ENCODE results near the gene VWA1. TPM values are rescaled to one million over a fixed set of nuclear protein-coding genes. Genes with fewer than 3 reads are reported as not detected.

VWA1 gene
- polyA plus RNA-seq, 1 donor (not counting 4 experiments of a cell fraction or from before 2014, with no cell fraction given): 6.5 TPM

DNA sequence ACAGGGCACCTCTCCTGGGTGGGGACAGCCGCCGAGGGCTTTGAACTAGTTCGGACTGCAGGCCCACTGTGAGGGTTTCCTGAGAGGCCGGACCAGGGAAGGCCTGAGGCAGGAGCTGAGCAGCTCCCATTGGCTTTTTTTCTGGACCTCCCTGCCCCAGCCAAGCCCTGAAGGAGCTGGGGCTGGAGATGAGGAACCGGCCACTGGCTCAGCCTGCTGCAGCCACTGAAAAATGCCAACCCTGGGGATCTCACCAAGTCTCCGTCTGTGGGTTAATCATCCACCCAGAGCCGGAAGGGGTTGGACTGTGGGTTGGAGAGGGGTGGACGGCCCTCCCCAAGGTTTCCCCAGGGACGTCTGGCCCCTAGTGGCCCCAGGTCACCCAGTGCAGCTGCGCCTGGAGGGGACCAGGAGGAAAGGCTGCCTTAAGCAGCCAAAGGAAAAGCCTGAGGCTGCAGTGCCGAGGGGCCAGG is 2.5 kb downstream of the VWA1 start:
- dilution Hi-C loops (cut with MboI; ENCODE audit: extremely low pct_ligation_motif_present, low sequenced_read_pairs): no loop called here
- Histone ChIP-seq H3K36me3 (ENCODE audit: control insufficient read depth in 2 of 2, extremely low read depth in 1 of 2, insufficient read depth in 2 of 2, low read length in 2 of 2) (no peaks in the 10 kb centered on the region), H4K20me1 (ENCODE audit: control insufficient read depth, extremely low read depth, insufficient read depth, low read length) (peaks cover 2% of the 10 kb centered on the region), H3K9me1 (ENCODE audit: control insufficient read depth, extremely low read depth, insufficient read depth, low read length) (no peaks in the 10 kb centered on the region), H3K4me3 (ENCODE audit: control insufficient read depth in 2 of 3, extremely low read depth in 1 of 3, insufficient read depth in 2 of 3, low read depth in 1 of 3, low read length in 3 of 3) (no peak overlapping the region), H3K79me2 (ENCODE audit: control insufficient read depth, insufficient read depth, low read length) (no peaks in the 10 kb centered on the region), H3K4me1 (ENCODE audit: control insufficient read depth, extremely low read depth, insufficient read depth, low read length) (peaks cover 27% of the 10 kb centered on the region), H3K4me2 (ENCODE audit: control insufficient read depth, extremely low read depth, insufficient read depth, low read depth, low read length) (no peak overlapping the region), H3K27ac (ENCODE audit: control insufficient read depth, insufficient read depth, low read length) (no peak overlapping the region), H3K27me3 (ENCODE audit: control insufficient read depth, extremely low read depth, insufficient read depth, low read length) (no peaks in the 10 kb centered on the region), H3K9ac (ENCODE audit: control insufficient read depth, extremely low read depth, insufficient read depth, low read length) (no peak overlapping the region), H3K9me3 (ENCODE audit: control insufficient read depth, low read depth, low read length) (no peaks in the 10 kb centered on the region), H2AFZ (ENCODE audit: control insufficient read depth, low read length) (no peak overlapping the region)
- DNase-seq (ENCODE audit: low read depth, low spot score): no peak
- no peak for TF ChIP-seq EZH2 (IDR thresholded peaks at IDR 0.05; ENCODE audit: low read length)
- TF ChIP-seq, protein P1, sequence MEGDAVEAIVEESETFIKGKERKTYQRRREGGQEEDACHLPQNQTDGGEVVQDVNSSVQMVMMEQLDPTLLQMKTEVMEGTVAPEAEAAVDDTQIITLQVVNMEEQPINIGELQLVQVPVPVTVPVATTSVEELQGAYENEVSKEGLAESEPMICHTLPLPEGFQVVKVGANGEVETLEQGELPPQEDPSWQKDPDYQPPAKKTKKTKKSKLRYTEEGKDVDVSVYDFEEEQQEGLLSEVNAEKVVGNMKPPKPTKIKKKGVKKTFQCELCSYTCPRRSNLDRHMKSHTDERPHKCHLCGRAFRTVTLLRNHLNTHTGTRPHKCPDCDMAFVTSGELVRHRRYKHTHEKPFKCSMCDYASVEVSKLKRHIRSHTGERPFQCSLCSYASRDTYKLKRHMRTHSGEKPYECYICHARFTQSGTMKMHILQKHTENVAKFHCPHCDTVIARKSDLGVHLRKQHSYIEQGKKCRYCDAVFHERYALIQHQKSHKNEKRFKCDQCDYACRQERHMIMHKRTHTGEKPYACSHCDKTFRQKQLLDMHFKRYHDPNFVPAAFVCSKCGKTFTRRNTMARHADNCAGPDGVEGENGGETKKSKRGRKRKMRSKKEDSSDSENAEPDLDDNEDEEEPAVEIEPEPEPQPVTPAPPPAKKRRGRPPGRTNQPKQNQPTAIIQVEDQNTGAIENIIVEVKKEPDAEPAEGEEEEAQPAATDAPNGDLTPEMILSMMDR (optimal IDR thresholded peaks at IDR 0.05 in 1 of 3, IDR thresholded peaks at IDR 0.05 in 1 of 3, conservative IDR thresholded peaks at IDR 0.05 in 1 of 3; ENCODE audit: extremely low read depth in 1 of 3, insufficient read depth in 2 of 3, low read length in 3 of 3): no peak
- no peak for FAIRE-seq

DNA sequence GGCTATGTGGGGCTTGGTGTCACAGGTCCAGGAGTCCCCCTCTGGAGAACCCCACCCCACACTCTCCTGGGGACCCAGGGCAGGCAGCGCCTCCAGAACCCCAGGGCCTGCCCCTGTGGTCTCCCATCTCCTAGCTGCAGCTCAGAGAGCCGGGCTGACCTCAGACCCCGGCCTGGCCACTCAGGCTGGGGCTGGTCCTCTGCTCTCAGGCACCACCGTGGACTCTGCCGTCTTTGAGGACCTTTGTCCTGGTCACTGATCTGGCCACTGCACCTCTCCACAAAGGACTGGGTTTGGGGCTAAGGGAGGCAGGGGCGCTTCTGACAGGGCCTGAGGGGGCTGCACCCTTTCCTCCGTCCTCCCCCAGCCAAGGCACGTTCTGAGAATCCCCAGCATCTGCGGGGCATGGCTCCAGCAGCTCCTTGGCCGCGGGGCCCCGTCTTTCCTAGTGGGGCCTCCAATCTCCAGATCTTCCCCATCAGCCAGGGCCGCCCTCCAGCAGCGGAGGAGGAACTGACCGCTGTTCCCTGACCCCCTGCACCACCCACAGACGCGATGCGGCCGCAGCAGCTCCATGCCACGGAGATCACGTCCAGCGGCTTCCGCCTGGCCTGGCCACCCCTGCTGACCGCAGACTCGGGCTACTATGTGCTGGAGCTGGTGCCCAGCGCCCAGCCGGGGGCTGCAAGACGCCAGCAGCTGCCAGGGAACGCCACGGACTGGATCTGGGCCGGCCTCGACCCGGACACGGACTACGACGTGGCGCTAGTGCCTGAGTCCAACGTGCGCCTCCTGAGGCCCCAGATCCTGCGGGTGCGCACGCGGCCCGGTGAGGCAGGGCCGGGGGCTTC is 3.3 kb downstream of the VWA1 start:
- Histone ChIP-seq H3K4me2 (ENCODE audit: control insufficient read depth, extremely low read depth, insufficient read depth, low read depth, low read length) (no peak overlapping the region), H3K79me2 (ENCODE audit: control insufficient read depth, insufficient read depth, low read length) (no peaks in the 10 kb centered on the region), H3K27ac (ENCODE audit: control insufficient read depth, insufficient read depth, low read length) (no peak overlapping the region), H3K4me1 (ENCODE audit: control insufficient read depth, extremely low read depth, insufficient read depth, low read length) (peaks cover 19% of the 10 kb centered on the region), H2AFZ (ENCODE audit: control insufficient read depth, low read length) (no peak overlapping the region), H3K4me3 (ENCODE audit: control insufficient read depth in 2 of 3, extremely low read depth in 1 of 3, insufficient read depth in 2 of 3, low read depth in 1 of 3, low read length in 3 of 3) (no peak overlapping the region), H3K27me3 (ENCODE audit: control insufficient read depth, extremely low read depth, insufficient read depth, low read length) (no peaks in the 10 kb centered on the region), H3K36me3 (ENCODE audit: control insufficient read depth in 2 of 2, extremely low read depth in 1 of 2, insufficient read depth in 2 of 2, low read length in 2 of 2) (no peaks in the 10 kb centered on the region), H4K20me1 (ENCODE audit: control insufficient read depth, extremely low read depth, insufficient read depth, low read length) (peaks cover 2% of the 10 kb centered on the region), H3K9ac (ENCODE audit: control insufficient read depth, extremely low read depth, insufficient read depth, low read length) (no peak overlapping the region), H3K9me1 (ENCODE audit: control insufficient read depth, extremely low read depth, insufficient read depth, low read length) (no peaks in the 10 kb centered on the region), H3K9me3 (ENCODE audit: control insufficient read depth, low read depth, low read length) (no peaks in the 10 kb centered on the region)
- DNase-seq (ENCODE audit: low read depth, low spot score) (no peak), FAIRE-seq (no peak)
- TF ChIP-seq, protein P1 (optimal IDR thresholded peaks at IDR 0.05 in 1 of 3, IDR thresholded peaks at IDR 0.05 in 1 of 3, conservative IDR thresholded peaks at IDR 0.05 in 1 of 3; ENCODE audit: extremely low read depth in 1 of 3, insufficient read depth in 2 of 3, low read length in 3 of 3): no peak
- TF ChIP-seq EZH2 (IDR thresholded peaks at IDR 0.05; ENCODE audit: low read length): no peak
- dilution Hi-C loops (cut with MboI; ENCODE audit: extremely low pct_ligation_motif_present, low sequenced_read_pairs): no loop called here
